Activated CD4-positive, alpha-beta T cell treated with anti-CD3 and anti-CD28 coated beads, Interleukin-2, amount 50 U/mL, for 4 hours (primary cell): ENCODE data around the gene ACTN2.

ENCODE experiments used
- DNase-seq, 2 experiments: peaks; one replicate each; pipeline ENCODE4 v3.0.0-alpha.2; 2020

The ACTN2 gene

GRCh38 chr1:236785477-236785876, 99.2 kb downstream of the ACTN2 start:
- DNase-seq: no peak

- DNase-seq: no peak
Observed at GRCh38 chr1:236786453-236786852, 100.2 kb downstream of the ACTN2 start.

- no peak for DNase-seq
Observed at GRCh38 chr1:236794585-236795034, 108.3 kb downstream of the ACTN2 start.

GRCh38 chr1:236795035-236795756, 108.9 kb downstream of the ACTN2 start, which contains the start of gene MTR:
Gene MTR, plus strand, starts transcription at chr1:236795292. Its CDS starts 412 bp downstream, at chr1:236795704.
- peak; percentile 96 for DNase-seq

- peak; percentile 62 to 68 for DNase-seq
Observed at GRCh38 chr1:236795757-236796667, 109.7 kb downstream of the ACTN2 start.

GRCh38 chr1:236799001-236799400, 112.7 kb downstream of the ACTN2 start:
- no peak for DNase-seq

GRCh38 chr1:236800002-236800620, 113.8 kb downstream of the ACTN2 start:
- no peak for DNase-seq

GRCh38 chr1:236800623-236801022, 114.3 kb downstream of the ACTN2 start:
- no peak for DNase-seq

- no peak for DNase-seq
Observed at GRCh38 chr1:236802264-236802663, 116.0 kb downstream of the ACTN2 start.

- DNase-seq: no peak
Observed at GRCh38 chr1:236806634-236807033, 120.3 kb downstream of the ACTN2 start.

GRCh38 chr1:236808005-236808404, 121.7 kb downstream of the ACTN2 start:
- DNase-seq: no peak

GRCh38 chr1:236808564-236809130, 122.3 kb downstream of the ACTN2 start:
- no peak for DNase-seq

GRCh38 chr1:236809148-236809547, 122.8 kb downstream of the ACTN2 start:
- DNase-seq: no peak

GRCh38 chr1:236810018-236810417, 123.7 kb downstream of the ACTN2 start:
- no peak for DNase-seq

- no peak for DNase-seq
Observed at GRCh38 chr1:236812334-236813030, 126.2 kb downstream of the ACTN2 start.
